HL-60/S4 treated with retinoic acid at 250 ng/mL for 4 days and 3 days (cell line): ENCODE results near the gene PSPC1.
"Not testable (repeated sequence)": the region's sequence is repeated elsewhere in the genome, so short reads cannot be mapped to it uniquely, and the experiment has no call there.

Source experiments
- in situ Hi-C: fragments of 300-500 bp; cut with MboI; formaldehyde crosslinking; loops from 2 replicates; pipeline ENCODE4 v1.7.0; 2022; ENCODE audit warnings: low sequenced_read_pairs

Gene PSPC1

DNA sequence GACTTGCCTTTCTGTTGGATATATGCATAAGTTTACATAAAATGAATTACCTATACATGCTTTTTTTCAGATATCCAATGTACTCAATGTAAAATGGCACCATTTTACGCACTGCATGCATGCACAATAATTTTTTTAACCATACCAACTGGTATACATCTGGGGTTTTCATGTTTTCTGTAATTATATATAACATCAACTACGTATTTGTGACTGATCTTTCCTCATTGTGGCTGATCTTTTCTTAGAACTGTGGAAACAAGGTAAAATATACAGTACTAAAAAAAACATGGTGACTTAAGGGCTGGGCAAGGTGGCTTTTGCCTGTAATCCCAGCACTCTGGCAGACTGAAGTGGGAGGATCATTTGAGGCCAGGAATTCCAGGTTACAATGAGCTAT lies 18.5 kb downstream of the PSPC1 start:
- in situ Hi-C loops = no loop called here

DNA sequence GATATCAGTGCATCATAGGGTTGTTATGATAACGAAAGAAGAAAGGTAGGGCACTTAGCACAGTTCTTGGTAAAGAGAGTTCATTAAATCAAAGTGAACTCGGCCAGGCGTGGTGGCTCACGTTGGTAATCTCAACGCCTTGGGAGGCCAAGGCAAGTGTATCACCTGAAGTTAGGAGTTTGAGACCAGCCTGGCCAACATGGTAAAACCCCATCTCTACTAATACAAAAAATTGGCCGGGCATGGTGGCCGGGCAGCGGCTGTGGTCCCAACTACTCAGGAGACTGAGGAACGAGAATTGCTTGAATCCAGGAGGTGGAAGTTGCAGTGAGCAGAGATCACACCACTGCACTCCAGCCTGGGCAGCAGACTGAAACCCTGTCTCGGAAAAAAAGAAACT lies 19.1 kb downstream of the PSPC1 start:
- in situ Hi-C loops = no loop called here

DNA sequence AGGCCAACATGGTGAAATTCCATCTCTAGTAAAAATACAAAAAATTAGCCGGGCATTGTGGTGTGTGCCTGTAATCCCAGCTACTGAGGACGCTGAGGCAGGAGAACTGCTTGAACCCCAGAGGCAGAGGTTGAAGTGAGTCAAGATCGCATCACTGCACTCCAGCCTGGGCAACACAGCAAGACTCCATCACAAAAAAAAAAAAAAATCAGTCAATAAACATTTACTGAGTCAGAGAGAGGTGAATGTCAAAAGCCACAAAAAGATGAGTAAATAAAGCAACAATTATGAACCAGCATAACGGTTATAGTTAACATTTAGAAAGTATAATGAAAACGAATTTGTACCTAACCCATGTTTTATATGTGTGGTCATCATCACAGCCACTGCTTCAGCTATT lies 23.1 kb downstream of the PSPC1 start:
- in situ Hi-C loops = no loop called here

DNA sequence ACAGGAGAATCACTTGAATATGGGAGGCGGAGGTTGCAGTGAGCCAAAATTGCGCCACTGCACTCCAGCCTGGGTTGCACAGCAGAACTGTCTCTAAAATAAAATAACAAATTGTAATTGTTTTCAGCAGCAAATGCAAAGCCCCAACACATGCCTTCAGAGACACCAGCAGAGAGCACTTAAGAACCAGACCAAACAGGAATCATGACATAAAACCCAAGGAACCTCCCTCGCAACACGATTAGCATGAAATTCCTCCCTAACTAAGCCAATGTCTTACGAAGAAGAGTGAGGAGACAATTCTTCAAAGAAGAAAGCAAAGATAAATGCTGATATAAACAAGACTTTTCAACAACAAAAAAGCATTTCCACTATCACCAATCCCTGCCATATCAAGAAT lies 40.1 kb downstream of the PSPC1 start:
- in situ Hi-C loops = no loop called here

DNA sequence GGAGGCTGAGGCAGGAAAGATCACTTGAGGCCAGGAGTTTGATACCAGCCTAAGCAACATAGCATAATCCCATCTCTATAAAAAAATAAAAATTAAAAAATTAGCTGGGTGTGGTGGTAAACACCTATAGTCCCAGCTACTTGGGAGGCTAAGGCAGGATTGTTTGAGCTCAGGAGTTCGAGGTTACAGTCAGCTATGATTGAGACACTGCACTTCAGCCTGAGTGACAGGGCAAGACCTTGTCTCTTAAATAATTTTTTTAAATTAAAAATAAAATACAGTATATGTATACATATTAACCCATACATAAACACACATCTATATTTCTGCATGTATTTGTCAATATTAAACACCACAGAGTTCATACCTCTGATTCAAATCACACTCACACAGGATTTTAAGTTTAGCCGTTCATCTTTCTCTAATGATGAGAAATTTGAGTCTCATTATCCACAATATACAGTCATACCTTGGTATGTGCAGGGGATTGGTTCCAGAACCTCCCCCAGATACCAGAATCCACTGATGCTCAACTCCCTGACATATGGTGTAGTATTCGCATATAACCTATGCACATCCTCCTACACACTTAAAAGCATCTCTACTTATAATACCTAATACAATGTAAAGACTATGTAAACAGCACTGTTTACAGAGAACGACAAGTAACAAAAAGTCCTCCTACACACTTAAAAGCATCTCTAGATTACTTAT lies 44.7 kb downstream of the PSPC1 start:
- in situ Hi-C loops = no loop called here

DNA sequence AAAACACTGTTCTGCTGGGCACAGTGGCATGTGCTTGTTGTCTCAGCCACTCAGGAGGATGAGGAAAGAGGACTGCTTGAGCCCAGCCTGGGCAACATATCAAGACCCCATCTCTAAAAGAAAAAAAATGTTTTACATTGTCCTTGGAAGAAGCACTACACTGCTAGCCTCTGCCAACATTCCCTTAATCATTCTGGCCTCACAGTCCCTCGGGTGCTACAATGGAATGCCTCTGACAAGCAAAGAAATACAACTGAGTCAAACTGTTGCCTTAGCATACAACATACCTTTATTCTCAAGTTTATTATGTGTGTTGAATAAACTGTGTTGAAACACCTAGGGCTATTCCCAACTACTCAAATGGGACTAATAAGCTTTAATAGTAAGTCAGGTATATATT lies 56.1 kb downstream of the PSPC1 start:
- in situ Hi-C loops = no loop called here

DNA sequence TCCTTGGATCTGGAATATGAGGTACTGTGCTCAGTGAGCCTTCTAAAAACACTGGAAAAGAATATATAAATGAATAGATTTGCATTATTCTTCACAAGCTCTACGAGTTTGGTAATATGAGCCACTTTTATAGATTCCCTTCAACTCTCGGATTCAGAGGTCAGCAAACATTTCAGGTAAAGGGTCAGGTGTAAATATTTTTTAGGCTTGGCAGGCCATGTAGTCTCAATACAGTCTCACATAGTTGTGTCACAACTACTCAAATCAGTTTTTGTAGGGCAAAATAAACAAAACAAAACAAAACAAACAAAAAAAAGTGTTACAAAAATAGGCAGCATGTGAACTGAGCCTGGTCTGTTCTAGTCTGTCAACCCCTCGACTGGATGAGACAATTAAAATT lies 57.4 kb downstream of the PSPC1 start:
- in situ Hi-C loops = no loop called here

DNA sequence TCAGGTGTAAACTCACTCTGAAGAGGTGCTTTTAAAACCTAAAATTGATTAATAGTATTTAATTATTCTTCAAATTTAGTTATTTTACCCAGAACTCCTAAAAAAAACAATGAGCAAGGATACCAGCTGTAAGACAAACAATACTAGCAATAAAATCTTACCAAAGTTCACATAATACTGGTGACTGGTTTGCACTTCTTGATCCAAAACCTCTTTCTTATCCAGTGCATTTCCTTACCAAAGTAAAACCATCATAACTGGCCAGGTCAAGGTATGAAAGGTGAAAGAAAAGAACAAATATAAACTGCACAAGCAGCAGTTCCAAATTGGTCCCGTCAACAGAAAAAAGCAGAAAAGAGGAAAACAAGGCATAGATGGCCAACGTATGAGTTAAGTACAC lies 62.7 kb downstream of the PSPC1 start:
- in situ Hi-C loops = no loop called here

DNA sequence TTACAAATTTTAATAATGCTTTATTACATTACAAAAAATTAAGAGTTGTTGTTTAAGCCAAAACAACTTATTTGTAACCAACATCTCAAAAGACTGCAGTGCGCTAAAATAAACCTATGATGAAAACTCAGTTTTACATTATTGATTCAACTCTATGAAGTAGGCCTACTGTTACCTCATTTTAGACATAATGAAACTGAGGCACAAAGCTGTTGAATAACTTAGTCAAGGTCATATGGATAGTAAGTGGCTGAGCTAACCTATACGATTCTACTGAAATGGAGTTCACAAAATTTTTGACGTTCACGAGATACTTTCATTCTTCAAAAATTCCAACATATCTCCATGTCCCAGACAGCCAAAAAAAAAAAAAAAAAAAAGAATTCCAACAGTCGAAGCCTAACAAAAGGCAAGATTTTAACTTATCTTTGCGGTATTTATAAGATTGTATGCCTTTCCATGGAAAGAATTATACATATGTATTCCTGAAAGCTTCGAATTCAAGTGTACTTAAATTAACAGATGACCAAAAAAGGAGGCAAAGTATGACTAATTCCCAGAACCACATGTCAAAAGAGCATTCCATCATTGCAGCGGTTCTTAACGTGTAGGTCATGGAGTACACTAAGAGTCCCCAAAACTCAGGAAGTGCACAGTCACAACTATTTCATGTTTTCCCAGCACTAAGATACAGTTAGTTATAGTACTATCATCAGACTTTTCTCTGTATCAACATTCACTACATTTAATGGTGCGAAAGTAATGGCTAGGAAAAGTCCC lies 69.4 kb downstream of the PSPC1 start:
- in situ Hi-C loops = no loop called here

DNA sequence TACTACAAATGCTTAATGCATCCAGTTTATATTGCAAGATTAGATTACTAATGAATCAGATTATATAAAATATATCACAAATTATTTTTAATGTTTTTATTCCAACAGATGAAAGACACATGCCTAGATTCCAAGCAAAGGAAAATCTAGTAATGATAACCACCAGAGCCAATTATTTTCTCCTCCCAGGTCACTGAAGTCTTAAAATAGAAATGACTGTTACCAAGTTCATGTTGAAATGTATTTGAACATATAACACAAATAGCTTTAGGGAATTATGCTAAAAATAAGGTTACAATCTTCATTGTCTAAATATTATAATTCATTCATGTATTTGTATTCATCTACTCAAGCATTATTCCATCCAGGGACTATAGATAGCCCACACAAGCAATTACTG lies 73.0 kb downstream of the PSPC1 start:
- in situ Hi-C loops = not testable (repeated sequence)

DNA sequence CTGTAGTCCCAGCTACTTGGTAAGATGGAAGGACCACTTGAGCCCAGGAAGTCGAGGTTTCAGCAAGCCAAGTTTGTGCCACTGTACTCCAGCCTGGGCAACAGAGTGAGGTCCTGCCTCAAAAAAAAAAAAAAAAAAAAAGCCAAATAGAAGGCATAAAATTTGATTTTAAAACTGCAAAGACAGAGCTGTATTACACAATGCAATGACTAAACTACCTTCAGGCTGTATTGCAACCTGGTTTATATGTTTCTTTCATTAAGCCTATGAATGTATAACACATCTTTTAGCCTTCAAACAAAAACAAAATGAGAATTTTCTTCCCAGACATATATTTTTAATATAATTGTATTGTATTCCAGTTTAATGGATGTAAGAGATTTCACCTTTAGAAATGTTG lies 73.7 kb downstream of the PSPC1 start:
- in situ Hi-C loops = not testable (repeated sequence)

DNA sequence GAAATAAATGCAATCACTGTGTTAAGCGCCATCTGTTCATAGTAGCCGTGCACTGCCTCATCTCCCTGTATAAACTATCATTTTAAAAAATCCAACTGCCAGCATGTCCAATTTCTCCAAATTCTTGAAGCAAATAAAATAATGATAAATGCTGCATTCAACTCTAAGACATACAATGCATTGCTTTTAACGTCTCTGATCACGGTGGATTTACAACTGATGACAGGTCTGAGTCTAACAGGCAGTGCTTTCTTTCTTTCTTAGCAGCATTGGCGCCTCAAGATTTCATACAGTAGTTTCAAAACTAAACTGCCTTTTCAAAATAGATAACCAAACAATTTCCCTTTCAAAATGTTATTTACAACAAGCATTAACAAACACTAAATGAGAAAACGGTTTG lies 78.5 kb downstream of the PSPC1 start:
- in situ Hi-C loops = not testable (repeated sequence)

DNA sequence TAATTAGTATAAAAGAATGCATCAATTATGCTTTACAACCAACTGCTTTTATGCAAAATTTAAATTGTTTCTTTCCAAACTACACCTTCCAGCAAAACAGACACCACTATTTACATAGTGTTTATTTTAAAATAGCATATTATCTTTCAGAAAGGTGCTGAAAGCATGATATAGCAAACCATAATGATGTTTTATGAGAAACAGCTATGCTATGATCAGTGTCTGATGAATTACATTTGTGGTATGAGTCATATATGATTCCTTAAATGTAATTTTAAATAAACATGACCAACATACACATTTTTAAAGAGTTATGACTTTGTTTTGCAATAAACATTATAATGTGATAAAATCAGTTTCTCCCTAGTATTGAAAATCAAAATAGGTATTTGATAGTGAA lies 81.1 kb downstream of the PSPC1 start:
- in situ Hi-C loops = not testable (repeated sequence)

DNA sequence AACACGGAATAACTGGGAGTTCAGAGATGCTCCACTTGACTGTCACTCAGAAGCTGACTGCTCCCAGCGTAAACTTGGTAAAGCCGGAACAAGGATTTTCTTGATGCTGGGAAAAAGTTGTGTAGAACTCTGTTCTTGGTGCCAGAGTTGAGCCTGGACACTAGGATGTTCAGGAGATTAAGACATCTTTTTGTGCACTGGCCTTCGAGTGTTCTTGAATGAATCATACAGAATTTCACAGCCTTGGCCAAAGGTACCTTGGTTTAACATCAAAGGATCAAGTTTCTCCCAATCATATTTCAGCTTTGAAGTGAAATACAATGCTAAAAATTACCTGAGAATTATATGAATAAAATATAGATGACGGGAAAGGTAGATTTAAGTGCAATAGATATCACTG lies 81.8 kb downstream of the PSPC1 start:
- in situ Hi-C loops = not testable (repeated sequence)

DNA sequence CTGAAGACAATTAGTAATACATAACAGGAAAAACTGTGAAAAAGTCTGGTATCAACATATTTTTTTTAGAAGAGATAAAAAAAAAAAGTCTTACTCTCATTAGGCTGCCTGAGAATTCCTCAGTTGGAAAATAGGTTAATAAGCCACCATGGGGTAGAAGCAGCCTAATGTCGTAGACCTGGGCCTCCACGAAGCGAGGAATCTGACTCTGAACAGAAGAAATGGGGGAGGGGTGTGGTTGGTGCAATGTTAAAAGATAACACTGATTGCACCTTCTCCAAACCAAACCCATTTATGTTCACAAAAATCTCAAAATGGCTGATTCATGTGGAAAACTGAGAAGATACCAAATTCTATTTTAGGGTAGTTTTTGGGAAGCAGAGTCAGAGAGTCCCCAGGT lies 86.9 kb downstream of the PSPC1 start:
- in situ Hi-C loops = no loop called here

DNA sequence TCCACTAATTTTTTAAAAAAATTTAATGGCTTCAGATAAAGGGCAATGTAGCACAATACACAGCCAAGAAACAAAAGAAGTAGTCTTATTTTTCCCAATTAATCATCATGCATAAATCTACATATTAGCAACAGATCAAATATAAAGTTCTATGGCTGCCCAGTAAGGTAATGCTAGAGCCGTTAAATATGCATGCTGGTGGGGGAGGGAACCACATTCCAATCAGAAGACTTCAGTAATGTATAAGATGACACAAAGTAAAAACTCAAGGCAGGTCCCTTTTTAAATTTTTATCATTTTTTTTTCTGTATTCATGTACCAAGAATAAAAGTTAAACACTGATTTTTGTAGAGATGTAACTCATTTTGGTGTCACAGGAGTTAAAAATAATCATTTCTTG lies 87.3 kb downstream of the PSPC1 start:
- in situ Hi-C loops = no loop called here

DNA sequence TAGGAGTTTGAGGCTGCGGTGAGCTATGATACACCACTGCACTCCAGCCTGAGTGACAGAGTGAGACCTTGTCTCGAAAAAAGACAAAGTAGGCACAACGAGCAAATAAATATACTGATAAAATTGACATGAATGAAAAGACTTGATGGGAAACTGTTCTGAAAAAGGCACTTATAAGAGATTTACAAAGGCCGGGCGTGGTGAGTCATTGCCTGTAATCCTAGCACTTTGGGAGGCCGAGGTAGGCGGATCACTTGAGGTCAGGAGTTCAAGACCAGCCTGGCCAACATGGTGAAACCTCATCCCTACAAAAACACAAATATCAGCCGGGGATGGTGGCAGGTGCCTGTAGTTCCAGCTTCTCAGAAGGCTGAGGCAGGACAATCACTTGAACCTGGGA lies 91.3 kb downstream of the PSPC1 start:
- in situ Hi-C loops = not testable (repeated sequence)

DNA sequence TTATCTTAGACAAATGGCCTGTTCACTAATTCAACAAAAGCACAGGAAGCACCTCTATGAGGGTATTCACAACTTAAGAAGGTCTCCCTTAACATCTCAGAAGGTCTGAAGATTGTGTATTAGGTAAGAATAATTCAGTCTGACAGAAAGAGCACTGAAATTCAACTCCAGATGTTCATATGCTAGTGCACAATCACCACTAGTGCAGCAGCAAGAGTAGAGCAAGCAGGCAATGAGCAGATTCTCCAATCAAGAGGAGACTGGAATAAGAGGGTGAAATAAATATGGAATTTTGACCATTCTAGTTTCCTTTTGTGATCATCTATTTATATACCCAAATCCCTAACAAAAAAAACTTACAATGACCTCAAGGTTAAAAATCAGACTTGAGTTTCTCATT lies 97.3 kb downstream of the PSPC1 start:
- in situ Hi-C loops = no loop called here

DNA sequence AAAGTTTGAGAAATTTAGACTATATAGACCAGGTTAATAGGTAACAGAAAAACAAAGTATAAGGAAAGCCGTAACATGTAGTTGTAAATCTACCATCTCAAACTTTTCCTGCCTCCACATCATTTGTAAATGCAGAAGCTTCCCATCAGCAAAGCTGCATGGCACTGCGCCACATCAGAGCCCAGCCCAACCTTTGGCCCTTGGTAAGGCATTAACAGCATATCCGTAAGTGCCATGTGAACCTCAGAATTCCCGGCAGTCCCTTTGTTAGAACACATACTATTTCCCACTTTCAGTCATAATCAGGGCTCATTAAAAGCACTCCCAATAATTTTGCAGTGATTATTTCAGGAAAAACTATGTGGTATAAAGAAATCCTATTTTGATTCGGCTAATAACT lies 97.7 kb downstream of the PSPC1 start:
- in situ Hi-C loops = no loop called here

DNA sequence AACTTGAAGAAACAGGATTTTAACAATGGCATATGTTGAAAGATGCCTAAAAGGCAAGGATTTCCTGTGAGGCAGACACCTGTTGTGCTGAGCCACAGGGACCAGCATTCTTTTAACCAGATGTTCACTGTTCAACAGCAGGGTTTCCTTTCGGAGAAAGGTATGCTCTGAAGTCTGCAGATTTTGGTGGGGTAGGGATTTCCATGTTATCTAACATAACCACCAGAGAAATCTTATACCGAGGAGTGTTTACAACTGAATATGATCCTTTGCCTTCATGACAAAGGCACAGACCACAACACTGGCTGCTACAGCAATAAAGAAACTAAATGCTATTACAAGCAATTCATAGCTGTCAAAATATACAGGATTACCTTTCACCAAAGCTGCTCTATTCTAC lies 101.2 kb downstream of the PSPC1 start:
- in situ Hi-C loops = no loop called here

DNA sequence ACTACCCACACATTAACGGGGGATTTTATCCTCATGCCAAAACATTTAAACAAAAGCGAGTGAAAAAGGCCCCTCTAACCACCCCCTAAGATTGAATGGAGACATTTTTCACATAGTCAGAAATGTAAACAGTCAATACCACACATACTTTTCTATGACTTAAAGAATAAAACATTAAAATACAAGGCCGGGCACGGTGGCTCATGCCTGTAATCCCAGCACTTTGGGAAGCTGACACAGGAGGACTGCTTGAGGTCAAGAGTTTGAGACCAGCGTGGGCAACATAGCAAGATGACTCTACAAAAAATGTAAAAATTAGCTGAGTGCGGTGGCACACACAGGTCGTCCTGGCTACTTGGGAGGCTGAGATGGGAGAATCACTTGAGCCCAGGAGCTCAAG lies 102.0 kb downstream of the PSPC1 start:
- in situ Hi-C loops = no loop called here

DNA sequence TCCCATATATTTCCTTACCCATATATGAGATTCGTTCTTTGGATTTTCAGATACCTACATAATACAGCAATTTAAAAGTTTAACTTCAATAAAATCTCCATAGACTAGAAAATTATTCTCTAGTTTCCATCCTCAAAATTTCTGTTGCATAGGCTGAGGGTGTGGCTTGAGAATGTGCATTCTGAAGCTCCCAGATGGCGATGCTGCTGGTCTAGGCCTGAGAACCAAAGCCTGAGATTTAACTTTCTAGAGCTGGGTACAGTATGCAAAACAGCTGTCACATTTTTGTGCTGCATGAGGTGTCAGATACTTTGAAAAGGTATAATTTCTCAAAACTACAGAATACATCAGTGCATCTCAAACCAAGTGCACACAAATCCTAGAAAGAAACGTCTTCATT lies 106.6 kb downstream of the PSPC1 start:
- in situ Hi-C loops = no loop called here

DNA sequence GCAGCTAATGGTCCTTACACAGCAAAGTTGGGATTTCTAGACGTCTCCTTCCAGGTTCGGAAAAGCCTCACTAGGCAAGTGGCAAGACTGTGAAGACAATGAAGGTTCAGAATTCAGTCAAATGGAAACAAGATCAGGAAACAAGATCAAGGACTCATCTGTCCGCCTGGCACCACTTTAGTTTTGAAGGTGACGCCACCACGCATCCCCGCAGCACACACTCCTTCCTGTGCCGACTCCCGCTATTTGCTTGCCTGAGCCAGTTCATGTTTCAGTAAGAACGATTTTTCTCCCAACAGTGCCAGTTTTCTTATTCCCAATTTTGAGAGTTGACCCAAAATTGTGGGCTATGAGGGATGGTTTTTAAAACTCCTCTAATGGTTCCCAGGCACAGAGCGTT lies 107.8 kb downstream of the PSPC1 start:
- in situ Hi-C loops = no loop called here
